ENCODE results near the gene EPDR1.
"Not testable (repeated sequence)": the region's sequence is repeated elsewhere in the genome, so short reads cannot be mapped to it uniquely, and the experiment has no call there.

DNA sequence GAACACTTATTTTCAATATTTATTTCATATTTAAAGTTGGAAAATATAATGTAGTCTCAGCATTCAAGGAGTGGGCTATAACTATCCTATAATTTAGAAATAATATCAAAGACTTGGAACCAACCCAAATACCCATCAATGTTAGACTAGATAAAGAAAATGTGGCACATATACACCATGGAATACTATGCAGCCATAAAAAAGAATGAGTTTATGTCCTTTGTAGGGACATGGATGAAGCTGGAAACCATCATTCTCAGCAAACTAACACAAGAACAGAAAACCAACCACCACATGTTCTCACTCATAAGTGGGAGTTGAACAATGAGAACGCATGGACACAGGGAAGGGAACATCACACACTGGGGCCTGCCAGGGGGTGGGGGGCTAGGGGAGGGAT, 33.8 kb downstream of the EPDR1 start:
- TF ChIP-seq, protein P1, sequence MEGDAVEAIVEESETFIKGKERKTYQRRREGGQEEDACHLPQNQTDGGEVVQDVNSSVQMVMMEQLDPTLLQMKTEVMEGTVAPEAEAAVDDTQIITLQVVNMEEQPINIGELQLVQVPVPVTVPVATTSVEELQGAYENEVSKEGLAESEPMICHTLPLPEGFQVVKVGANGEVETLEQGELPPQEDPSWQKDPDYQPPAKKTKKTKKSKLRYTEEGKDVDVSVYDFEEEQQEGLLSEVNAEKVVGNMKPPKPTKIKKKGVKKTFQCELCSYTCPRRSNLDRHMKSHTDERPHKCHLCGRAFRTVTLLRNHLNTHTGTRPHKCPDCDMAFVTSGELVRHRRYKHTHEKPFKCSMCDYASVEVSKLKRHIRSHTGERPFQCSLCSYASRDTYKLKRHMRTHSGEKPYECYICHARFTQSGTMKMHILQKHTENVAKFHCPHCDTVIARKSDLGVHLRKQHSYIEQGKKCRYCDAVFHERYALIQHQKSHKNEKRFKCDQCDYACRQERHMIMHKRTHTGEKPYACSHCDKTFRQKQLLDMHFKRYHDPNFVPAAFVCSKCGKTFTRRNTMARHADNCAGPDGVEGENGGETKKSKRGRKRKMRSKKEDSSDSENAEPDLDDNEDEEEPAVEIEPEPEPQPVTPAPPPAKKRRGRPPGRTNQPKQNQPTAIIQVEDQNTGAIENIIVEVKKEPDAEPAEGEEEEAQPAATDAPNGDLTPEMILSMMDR (IDR thresholded peaks at IDR 0.05; ENCODE audit: poor library complexity, severe bottlenecking): not testable (repeated sequence)
- TF ChIP-seq EZH2 (IDR thresholded peaks at IDR 0.05; ENCODE audit: borderline replicate concordance, insufficient read depth, low read length, poor library complexity, severe bottlenecking): not testable (repeated sequence)

All from neural cell (in vitro differentiated cells).